ENCODE measurements around the gene DNAH17.

The DNAH17 gene

DNA sequence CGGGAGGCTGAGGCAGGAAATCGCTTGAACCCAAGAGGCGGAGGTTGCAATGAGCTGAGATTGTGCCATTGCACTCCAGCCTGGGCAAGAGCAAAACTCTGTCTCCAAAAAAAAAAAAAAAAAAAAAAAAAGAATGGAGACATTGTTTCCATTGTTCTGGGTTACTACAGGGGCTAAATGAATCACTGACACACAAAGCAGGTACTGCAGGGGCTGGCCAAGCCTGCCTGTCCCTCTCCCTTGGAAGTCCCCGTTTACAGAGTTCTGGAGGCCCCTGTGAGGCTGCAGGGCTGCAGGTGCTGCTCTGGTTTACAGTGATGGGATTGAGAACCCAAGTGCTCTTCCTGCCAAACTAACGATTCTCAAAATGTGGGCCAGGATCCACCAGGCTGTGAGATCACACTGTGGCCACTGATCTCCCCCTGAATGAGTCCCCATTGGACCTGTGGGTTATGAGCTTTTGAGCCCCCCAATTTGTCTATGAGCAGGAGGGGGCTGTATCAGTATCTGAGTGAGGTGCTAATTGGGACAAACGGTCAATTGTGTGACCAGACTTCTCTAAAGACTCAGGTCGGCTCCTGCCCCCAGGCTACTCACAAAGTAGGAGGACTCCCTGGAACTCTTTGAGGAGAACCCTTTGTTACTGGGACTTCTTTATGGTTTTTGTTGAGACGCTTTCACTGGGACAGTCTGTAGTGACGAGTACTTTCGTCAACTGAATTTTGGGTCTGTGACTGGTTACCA lies 39.0 kb downstream of the DNAH17 start:
- DNase-seq: no peak

DNA sequence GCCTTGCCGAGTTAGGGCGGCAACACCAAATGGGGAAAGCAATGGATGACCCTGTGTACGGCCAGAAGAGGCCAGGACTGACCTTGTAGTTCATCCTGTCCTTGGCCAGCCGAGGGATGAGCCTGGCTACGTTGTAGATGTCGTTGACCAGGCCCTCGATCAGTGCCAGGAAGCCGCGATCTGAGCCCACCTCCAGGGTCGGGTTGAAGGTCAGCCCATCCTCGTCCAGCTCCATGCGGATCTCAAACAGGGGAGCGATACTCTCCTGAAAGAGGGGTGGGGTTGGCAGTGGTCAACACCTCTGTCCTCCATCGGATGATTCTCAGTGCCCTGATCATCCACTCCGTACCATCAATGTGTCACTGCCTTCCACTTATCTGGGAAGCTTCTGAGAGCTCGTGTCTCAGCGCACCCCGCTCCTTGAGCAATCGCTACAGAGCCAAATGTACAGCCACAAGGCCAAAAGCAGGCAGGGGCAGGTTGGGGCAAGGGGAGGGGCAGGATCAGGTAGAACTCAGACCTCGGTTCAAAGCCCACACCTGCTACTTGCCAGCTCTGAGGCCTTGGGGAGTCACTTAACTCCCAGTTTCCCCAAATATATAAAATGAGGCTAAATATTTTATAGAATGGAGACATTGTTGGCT lies 39.9 kb downstream of the DNAH17 start:
- no peak for DNase-seq

DNA sequence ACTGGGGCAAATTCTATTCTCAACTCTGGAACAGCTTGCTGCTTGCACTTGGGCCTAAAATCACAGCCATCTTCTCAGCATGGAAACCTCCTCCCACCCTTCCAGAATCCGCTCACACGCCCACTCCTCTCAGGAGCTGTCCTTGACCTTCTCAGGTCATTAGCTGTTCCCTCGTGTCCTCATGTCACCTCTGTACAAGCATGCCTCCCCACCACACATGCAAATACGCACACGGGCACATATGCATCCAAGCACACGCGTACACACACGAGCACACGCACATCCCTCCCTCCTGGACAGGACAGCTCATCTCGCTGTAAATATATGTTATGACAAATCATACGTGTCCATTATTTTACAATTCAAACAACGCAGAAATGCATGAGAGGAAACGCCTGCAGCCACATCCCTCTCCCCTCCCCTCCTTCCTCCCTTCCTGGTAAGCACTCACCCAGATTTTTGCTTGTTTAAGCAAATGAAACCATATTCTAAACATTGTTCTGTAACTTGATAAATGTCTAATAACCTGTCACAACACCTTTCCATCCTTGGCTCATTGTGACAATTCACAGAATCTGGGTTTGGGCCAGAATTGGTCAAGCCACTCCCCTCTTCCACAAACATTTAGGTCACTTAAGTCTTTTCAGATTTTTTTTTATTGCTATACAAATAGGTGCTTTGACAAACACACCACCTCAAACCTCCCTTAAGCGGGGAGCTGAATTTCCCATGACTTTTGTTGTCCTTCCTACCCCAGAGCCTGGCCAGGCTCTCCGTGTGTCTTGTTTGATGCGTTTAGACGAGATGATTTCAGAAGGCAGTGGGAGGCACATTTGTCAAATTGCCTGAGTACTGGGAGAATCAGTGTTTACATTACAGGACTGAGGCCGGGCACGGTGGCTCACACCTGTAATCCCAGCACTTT lies 41.7 kb downstream of the DNAH17 start:
- no peak for DNase-seq

DNA sequence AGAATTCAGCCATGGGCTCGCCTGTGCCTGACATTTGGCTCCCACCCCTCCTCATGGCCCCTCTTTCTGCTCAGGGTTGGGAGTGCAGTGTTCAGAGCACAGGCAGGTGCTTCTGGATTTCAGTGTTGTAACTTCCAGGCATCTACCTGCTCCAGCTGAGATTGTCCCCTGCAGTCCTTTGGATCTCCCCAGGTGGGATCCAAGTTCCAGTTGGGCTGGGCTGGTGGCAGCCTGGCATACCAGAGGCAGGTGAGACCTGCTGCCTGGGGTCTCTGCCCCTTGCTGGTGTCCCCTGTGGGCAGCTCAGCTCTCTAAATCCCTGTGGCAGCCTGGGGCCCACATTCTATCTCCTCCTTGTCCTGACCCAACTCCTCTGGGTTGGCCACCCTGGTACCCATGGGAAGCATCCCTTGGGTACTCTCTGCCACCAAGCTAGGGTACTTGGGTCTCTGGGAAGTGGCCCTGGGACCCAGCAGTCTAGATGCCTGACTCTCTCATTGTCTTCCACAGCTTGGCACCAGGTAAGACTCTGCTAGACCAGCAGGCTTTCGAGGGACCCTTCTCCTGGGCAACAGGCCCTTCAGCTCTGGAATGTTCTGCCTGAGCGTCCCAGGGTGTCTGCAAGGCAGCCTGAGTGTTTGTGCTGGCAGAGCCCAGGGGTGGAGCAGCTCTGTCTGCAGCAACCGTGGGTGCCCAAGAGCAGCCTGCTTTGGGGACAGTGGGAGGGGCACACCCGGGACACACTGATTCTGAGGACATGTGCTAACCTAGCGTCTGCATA lies 42.5 kb downstream of the DNAH17 start:
- no peak for DNase-seq

DNA sequence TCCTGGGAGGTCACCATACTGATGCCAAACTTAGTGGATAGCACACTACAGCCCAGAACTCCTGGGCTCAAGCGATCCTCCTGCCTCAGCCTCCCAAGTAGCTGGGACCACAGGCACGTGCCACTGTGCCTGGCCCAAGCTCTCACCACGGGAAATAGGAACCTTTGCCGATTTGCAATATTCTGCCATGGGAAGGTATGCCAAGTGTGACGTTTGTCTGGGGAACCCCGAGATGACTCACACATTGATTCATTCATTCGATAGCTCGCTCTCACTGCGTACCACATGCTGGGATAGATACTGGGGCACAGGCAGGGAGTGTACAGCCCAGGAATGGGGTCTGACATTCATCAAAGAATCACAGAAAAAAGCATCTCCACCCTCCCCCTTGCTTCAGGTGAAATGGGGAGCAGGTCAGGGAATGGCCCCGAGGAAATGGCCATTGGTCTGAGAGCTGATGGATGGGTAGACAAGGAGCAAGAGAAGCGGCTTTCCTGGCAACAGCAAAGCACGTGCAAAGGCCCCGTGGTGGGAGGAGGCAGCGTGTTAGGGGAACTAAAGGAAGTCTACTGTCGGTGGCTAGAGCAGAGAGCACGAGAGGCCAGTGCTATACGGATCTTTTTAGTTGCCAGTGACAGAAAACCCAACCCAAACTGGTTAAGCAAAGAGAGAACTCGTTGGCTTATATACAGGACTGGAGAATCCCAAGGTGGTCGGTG lies 44.1 kb downstream of the DNAH17 start:
- peak; percentile 30 for DNase-seq

DNA sequence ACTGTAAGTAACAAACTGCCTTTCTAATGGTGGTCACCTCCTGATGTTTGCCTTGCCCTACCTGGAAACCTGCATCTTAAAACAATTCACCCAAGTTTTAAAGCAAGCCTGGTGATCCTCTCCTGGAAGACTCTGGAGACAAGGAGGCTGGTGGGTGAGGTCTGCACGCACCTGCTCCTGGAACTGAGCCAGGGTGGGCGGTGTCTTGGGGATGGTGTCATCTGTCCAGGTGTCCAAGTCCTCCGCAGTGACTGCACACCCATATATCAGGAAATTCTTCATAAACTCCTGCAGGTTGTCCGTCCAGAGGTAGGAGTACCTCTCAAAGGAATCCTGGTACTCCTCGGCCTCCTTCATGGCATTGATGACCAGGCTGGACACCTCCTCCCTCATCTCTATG lies 44.9 kb downstream of the DNAH17 start:
- DNase-seq: no peak

DNA sequence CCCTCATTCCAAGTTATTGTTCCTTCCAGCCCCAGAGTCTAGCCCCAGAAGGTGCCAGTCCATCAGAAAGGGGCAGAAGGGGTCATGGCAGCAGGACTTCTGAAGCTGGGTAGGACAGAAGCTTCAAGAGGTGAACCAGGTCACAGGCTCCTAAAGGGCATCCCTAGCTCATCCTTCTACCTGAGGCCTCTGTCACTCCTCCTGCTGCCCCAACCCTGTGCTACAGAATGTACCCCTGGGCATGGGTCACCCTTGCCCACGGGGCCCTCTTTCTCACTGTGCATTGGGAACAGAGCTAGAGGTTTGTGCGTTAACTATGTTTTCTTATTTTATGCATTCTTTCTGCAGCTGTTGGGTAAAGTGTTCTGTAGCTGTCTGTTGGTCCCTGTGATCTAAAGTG lies 46.5 kb downstream of the DNAH17 start:
- no peak for DNase-seq

DNA sequence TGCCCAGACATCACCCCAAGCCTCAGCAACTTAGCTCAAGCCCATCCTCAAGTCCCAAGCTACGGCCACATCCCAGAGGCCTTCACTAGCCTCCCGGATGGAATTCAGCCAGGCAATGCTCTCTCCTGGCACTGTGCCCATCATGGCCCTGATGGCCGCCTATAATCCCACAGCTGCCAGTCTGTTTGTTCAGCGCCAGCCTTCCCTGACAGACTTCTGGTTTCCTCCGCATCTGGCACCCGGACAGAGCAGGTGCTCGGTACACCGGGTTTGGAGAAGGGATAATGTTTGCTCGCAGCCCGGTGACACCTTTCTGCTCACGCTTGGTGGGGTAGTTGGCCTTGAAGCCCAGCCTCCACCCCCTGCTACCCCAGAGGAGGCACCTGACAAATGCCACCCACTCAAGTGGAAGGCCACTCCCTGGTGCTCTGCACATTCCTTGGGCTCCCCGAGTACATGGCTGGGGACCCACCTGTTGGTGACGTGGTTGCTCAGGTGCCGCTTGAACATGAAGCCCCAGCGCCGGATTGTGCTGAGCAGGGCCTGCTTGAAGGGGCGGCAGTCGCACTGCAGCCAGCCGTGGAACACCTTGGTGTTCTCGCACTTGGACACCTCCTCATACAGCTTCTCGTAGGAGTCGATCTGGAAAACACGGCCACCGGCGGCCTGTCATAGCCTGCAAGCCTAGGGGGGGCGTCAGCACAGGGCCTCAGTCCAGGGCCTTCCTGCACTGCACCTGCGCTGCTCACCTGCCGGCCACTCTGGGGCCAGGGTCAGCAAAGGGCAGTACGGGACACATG lies 47.1 kb downstream of the DNAH17 start:
- no peak for DNase-seq

DNA sequence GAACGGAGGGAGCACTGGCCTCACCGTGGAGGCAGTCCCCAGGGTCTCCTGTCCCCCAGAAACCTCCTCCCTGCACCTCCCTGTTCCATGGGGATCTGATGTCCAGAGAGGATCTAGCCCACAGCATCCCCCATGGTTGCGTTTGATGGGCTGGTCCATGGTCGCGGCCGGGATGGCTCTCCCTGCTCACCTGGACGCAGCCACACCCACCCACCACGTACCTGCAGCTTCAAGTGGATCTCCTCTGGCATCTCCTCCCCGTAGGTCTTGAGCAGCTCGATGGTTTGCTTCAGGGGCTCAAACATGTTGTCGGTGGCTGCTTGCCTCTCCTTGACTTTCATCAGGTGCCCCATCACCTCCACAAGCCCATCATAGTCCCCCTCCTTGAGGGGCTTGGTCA lies 47.9 kb downstream of the DNAH17 start:
- DNase-seq: no peak

DNA sequence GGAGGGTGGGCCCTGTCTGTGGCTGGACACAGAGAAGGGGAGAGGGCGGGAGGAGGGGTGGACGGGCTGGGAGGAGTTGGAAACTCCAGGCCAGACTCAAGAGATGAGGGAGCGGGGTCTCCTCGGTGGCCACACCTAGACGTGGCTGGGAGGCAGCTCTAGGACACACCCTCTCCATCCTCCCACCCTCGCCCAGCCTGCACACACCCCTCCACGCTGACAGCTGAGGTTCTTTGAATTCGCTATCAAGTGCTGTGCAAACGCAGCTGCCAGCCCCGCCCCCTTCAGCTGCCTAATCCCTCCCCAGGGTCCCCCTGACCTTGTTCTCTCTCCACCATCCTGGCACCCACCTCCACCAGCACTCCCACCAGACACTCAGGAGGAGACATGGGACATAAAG lies 48.7 kb downstream of the DNAH17 start:
- no peak for DNase-seq

DNA sequence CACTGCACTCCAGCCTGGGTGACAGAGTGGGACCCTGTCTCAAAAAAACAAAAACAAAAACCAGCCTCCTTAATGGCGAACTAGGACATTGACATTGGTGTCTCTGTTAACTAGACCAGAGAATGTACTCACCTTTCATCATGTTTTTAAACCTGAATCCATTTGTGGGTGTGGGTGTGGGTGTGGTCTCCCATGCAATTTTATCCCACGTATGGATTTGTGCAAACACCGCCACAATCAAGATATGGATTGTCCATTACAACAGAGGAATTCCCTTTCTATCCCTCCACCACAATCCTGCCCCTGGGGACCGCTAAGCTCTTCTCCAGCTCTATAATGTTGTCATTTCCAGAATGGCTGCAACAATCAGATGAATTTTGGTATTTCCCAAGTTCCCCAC lies 49.9 kb downstream of the DNAH17 start:
- DNase-seq: no peak

DNA sequence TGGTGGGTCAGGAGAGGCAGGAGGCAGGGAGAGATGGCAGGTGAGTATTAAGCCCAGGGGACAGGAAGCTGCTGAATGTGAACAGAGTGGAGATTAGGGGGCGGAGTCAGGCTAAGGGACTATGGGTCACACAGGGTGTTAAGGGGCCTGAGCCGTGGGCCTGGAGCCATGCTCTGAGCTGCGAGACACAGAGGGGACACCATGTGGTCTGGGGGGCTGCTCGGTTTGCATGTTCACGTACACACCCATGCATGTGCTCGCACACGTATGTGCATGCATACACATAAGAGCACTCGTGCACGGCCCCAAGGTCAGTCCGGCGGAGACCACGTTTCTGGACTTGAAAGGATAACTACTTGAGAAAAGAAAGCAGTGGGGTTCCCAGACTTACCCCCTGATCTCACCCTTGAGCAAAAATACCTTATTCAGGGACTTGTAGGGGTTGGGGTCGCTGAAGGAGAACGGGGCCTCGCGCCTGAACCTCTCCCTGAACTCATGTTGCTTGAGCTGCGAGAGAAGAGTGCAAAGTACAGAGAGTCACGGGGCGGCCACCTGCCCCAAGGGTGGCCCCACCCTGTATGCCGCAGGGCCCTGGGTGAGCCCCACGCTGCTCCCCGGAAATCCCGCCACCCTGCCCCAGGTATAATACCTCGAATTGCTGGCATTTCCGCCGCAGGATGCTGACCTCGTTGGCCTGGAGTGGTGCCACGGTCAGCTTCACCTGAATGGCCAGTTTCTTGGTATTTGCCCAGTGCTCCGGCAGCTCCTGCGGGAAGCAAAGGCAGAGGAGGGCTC lies 50.8 kb downstream of the DNAH17 start:
- DNase-seq: no peak

DNA sequence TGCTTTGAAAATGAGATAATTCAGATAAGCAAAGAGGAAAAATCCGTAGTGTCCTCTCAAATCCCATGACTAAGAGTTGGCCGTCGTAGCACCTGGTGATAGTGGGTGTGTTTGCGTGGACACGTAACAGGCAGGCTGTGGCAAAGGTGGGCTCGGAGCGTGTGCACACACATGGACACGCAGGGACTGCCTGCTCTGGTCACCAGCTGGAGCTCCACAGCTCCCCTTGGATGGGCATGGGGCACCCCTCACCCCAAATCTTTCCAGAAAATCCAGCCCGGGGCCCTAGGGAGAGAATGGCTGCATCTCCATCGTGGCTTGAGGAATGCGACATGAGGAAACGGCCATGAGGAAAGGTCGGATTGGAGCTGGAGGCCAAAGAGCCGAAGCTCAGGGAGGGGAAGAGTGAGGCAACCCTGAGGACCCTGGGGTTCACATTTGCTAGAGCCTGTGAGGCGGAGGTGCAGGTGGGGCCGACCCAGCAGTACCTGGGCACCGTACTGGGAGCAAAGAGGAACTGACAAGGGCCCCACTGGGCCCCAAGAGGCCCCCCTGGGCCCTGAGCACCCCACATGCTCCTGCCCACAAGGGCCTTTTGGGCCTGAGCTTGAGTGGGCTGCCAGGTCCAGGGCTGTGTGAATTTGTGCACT lies 51.6 kb downstream of the DNAH17 start:
- no peak for DNase-seq

DNA sequence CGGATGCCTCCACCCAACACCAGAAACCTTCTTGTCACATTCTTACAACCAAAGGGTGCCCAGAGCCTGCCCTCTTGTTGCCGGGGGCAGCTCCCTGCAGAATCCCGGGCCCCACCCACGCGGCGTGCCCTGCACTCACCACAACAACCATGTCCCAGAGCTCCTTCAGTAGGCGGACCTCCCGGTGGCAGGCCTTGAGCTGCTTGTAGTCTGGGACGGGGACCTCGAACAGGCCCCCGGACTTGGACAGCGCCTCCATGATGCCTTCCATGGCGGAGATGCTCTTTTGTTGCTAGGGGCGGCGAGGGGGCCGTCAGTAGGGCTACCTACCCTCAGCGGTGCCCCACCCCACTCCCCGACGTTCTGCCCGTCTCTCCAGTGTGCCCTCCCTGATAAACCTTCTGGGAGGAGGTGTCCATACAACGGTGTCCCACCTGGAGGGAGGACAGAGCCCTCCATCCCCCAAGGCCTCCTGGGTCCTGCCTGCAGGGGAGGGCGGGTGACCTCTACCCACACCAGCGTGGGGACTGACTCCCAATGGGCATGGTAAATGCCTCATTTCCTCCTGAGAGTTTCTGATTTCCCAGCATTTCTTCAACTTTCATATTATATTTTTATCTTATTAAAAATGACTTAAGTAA lies 52.2 kb downstream of the DNAH17 start:
- DNase-seq: no peak

DNA sequence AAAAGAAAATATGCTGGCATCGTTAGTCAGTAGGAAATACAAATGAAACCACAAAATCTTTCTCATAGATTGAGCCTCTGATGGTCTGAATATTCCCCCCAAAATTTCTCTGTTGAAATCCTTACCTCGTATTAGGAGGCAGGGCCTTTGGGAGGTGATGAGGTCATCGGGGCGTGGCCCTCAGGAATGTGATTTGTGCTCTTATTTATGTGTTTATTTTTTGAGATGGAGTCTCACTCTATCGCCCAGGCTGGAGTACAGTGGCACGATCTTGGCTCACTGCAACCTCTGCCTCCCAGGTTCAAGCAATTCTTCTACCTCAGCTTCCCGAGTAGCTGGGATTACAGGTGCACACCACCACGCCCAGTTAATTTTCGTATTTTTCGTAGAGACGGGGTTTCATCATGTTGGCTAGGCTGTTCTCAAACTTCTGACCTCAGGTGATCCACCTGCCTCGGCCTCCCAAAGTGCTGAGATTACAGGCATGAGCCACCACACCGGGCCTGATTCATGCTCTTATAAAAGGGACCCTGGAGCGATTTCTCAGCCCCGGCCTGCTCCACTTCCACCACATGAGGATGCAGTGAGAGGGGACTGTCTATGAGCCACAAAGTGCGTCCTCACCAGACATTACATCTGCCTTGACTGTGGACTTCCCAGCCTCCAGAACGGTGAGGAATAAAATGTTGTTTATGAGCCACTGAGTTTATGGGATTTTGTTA lies 53.1 kb downstream of the DNAH17 start:
- no peak for DNase-seq

DNA sequence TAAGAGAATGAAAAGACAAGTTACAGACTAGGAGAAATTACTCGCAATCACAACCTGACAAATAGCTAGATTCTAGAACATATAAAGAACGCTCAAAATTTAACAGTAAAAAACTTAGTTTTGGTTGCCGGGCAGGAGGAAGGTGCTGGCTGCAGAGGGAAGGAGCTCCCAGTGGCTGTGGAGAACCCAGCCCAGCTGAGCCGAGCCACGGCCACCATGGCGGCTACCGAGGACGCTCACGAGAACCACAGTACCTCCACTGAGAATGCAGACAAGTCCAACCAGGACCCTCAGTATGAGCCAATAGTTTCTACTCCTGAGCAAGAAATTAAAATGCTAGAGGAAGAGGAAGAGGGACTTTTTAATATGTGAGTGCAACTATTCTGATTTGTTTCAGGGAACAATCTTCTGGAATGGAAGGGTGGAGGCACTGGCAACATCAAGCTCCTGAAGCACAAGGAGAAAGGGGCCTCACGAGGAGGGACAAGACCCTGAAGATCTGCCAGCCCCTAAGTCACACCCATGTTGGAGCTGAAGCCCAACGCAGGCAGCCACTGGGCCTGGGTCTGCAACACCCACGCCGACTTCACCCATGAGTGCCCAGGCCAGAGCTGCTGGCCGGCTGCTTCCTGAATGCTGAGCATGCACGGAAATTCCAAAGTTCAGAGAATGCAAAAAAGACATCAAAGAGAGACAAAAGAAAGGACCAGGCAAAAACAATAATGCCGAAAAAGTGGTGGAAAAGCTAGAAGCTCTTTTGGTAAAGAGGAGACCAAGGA lies 55.0 kb downstream of the DNAH17 start:
- DNase-seq: no peak

DNA sequence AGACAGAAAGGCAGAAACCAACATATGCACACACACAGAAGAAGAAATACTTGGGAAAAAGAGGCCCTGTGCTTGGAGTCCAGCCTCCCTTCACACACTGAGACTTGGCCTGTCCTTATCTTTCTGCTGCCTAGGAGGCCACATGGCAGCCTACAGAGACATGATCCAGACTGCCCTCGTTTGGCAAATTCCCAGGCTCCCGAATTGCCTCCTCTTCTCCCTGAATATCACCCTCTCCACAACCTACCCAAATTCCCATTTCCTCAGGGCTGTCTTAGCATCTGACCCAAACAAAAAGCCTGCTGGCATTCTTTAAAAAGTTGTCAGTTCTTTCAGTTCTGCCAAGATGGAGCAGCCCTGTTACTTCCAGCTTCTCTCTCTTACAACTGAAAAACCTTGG lies 59.8 kb downstream of the DNAH17 start:
- no peak for DNase-seq

DNA sequence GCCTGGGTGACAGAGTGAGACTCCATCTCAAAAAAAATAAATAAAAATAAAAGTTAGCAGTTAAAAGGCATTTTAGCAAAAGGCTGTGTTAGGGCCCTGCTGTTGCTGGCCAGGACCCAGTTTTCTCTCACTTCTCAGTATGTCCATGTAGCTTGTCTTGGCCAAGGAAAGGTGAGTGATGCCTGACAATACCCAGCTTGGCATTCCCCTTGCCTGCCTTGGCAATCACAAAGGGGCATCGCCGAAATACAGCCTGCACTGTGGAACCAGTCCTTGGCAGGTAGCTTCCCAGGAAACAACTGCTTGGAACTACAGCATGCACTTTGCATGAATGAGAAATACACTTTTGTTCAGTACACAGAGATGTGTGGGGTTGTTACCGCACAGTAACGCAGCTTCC lies 61.7 kb downstream of the DNAH17 start:
- no peak for DNase-seq

Measured in CD4-positive, alpha-beta T cell treated with Interleukin-15 for 1 hour (primary cell).